Sigmoid colon (tissue), 4 donors: Measurements from ENCODE around the gene NXPH3.

ENCODE experiments used
- CTCF ChIP-seq, 4 experiments: fragments of 450-650 bp in 3 of 4; fragments of 200-600 bp in 1 of 4; IDR thresholded peaks; one replicate each; pipeline ENCODE4 v1.5.1; 2016 to 2019; ENCODE audit warnings: antibody characterized with exemption in 4 of 4, mild to moderate bottlenecking in 3 of 4, moderate library complexity in 2 of 4
- EP300 ChIP-seq, 4 donors: sonication (generic); formaldehyde crosslinking; IDR thresholded peaks; one replicate each; pipeline ENCODE4 v1.6.1; 2017; ENCODE audit warnings: antibody characterized with exemption in 4 of 4
- POLR2A ChIP-seq, 2 donors: fragments of 450-650 bp; IDR thresholded peaks; one replicate each; pipeline ENCODE4 v1.6.1; 2016; ENCODE audit warnings: antibody characterized with exemption in 2 of 2, mild to moderate bottlenecking in 2 of 2, moderate library complexity in 2 of 2
- POLR2AphosphoS5 ChIP-seq, 4 donors: sonication (generic); formaldehyde crosslinking; IDR thresholded peaks; one replicate each; pipeline ENCODE4 v1.6.1; 2017; ENCODE audit warnings: antibody characterized with exemption in 4 of 4

DNA sequence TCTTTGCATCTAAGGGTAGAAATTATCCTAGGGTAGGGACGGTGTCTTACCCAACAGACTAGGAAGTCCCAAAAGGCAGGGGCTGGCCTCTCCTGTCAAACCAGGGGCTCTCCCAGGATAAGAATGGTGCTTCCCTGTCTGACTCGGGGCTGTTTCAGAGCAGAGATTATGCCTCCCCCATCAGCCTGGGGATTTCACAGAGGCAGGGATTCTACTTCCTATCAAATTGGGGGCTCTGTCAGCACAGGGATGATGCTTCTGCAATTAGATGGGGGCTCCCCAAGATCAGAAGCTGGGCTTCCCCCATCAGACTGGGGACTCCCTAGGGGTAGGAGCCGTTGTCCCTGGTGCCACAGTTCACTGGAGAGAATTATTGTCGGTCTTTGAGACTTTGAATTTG lies 2.3 kb downstream of the NXPH3 start:
- no peak for TF ChIP-seq CTCF (IDR thresholded peaks at IDR 0.05)
- TF ChIP-seq POLR2A (IDR thresholded peaks at IDR 0.05), result no peak
- TF ChIP-seq POLR2AphosphoS5 (IDR thresholded peaks at IDR 0.05), result no peak
- TF ChIP-seq EP300 (IDR thresholded peaks at IDR 0.05), result no peak
